ENCODE data around the gene DPF3.

DNA sequence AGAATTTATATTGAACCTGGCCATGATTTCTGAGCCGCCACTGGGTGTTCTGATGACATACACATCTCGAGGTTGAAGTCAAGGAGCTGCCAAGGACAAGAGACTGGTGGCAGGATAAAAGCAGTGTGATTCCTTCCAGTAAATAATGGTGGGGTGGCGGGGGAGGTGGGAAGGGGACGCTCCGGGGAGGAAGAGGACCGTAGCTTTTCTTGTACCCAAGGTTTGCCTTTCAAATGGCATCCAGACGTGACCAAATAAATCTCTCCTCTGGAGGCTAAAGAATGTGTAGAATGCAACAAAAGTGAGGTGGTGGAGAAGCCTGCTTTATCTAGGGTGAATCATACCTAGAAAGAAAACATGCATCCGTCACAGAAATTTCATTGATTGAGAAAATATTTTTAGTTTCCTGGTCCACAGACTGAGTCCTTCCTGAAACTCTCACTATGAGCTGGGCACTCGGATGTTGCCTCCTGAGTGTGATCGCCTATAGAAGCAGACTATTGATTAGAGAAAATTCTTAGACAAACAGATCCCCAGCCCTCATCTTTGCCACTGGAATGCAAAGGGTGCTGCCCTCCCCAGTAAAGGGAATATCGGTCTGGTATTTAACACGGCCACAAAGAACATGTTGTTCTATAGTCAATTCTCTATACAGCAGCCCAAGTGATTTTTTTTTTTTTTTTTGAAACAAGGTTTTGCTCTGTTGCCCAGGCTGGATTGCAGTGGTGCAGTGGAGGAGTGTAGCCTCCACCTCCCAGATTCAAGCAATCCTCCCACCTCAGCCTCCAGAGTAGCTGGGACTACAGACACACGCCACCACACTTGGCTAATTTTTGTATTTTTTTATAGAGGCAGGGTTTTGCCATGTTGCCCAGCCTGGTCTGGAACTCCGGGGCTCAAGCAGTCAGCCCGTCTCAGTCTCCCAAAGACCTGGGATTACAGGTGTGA lies 112.1 kb downstream of the DPF3 start:
- TF ChIP-seq EZH2 (IDR thresholded peaks at IDR 0.05; ENCODE audit: insufficient read depth, poor library complexity, severe bottlenecking) (no peak), EZH2phosphoT487 (IDR thresholded peaks at IDR 0.05; ENCODE audit: insufficient read depth, low read depth) (no peak)

All from GM23248 (cell line).